Measurements from ENCODE around the gene SAFB2. TPM values are rescaled to one million over a fixed set of nuclear protein-coding genes. Genes with fewer than 3 reads are reported as not detected.
"Not testable (repeated sequence)": the region's sequence is repeated elsewhere in the genome, so short reads cannot be mapped to it uniquely, and the experiment has no call there.

SAFB2 gene
- total and polyA plus RNA-seq, 8 donors: 35.0 to 112 (median 44.2) TPM

DNA sequence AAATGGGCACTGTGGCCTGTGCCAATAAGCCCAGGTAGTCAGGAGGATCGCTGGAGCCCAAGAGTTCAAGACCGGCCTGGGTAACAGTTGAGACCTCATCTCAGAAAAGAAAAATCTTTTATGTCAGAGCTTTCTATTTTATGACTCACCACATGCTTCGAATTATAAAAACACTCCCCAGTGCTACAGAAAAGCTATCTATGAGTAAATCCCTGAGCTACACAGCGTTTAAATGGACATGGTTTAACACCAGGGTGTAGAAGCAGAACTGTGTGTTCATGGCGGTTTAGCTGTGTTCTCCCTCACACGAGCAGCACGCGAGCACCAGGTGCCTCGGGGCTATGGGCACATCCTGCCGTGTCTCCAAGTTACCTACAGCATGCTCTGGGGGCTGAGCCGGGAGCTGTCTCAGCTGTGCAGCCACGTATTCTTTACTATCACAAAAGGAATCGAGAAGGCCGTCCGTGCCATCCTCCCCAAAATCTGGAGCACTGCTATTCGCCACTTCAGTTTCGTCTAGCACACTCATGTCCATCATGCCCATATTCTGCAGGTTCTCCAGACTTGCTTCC lies 6.7 kb downstream of the SAFB2 start:
- 90 to 94% methylated on average over 17 of the region's 17 CpGs for WGBS, 2 donors
- H3K36me3 ChIP-seq: peaks cover 7 to 55% (median 37%) of the 10 kb centered on the region in 3 donors
- no peak overlapping the region for H3K4me3 ChIP-seq
- H3K4me1 ChIP-seq: peaks cover 10 to 16% (median 12%) of the 10 kb centered on the region in 3 donors
- no peaks in the 10 kb centered on the region for H3K9me3 ChIP-seq
- DNase-seq (no peak), ATAC-seq (no peak), FAIRE-seq (no peak)
- no peak overlapping the region for H3K27ac ChIP-seq
- no peaks in the 10 kb centered on the region for H3K27me3 ChIP-seq
- TF ChIP-seq, protein P1, sequence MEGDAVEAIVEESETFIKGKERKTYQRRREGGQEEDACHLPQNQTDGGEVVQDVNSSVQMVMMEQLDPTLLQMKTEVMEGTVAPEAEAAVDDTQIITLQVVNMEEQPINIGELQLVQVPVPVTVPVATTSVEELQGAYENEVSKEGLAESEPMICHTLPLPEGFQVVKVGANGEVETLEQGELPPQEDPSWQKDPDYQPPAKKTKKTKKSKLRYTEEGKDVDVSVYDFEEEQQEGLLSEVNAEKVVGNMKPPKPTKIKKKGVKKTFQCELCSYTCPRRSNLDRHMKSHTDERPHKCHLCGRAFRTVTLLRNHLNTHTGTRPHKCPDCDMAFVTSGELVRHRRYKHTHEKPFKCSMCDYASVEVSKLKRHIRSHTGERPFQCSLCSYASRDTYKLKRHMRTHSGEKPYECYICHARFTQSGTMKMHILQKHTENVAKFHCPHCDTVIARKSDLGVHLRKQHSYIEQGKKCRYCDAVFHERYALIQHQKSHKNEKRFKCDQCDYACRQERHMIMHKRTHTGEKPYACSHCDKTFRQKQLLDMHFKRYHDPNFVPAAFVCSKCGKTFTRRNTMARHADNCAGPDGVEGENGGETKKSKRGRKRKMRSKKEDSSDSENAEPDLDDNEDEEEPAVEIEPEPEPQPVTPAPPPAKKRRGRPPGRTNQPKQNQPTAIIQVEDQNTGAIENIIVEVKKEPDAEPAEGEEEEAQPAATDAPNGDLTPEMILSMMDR (IDR thresholded peaks at IDR 0.05): no peak
- intact Hi-C loops (cut with DNase I): no loop called here

DNA sequence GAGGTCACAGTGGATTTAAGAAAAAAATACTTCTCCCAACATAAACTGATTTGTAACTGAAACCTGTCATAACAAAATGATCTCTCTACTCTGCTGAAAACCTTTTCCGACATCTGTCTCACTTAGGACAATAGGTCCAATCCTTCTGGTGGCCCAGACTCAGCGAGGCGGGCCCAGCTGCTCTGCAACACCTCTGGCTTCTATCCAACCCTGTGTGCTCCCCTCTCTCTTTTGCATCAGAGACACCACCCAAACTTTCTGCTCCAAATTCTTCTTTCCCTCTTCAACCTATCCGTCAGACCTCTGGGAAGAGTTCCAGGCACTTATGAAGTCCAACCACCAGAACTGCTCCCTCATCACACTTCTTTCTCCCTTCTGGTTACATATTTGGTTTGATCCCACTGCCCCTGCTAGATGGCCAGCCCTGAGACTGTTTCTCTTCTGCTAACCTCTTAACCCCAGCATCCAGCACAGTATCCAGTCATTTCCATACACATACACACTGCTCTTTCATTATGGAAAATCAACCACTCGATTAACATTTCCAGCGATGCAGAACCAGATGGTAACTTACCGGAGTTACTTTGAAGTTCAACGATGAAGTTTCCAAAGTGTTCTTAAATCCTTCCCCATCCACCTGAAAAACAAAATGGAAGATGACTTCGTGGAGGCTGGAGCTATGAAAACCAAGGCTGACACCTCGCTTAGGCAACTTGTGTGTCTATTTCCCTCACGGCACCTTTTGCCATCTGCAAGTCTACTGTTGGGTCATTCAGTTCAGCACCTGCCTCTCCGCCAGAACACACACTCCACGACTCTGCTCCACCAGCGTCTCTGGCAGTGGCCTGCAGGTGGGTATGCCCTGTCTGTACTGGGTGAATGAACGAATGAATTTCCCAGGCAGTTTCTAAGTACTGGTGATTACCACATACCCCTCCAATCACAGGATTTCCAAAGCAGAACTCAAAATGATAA lies 9.4 kb downstream of the SAFB2 start:
- WGBS, 2 donors: 91 to 92% methylated on average over 15 of the region's 15 CpGs
- DNase-seq: no peak
- ATAC-seq: no peak
- TF ChIP-seq, protein P1 (IDR thresholded peaks at IDR 0.05): no peak
- Histone ChIP-seq H3K9me3 (no peaks in the 10 kb centered on the region), H3K36me3 (peaks cover 11 to 74% (median 53%) of the 10 kb centered on the region in 3 donors), H3K27me3 (no peaks in the 10 kb centered on the region), H3K27ac (no peak overlapping the region), H3K4me1 (no peaks in the 10 kb centered on the region), H3K4me3 (no peak overlapping the region)
- FAIRE-seq: no peak
- intact Hi-C loops (cut with DNase I): no loop called here

DNA sequence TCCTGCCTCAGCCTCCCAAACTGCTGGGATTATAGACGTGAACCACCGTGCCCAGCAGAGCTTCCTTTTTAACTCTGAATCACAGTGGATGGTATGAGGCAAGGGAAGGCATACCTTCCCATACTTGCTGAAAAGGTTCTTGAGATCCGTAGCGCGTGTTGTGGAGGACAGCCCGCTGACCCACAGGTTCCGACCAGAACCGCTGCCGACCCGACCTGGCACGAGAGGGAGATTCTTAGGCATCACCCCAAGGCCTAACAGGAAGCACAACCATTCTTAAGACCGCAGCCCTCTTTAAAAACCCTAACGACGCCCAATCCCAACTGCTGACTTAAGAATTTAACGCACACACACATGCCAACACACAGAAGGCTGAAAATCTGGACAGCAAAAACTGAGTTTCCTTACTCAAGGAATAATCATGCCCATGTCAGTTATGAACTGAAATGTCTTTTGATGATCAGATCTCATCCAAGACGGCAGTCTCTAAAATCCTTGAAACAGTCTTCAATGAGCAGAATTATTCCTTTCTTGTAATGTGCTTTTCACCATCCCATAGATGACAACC lies 12.6 kb downstream of the SAFB2 start:
- Histone ChIP-seq H3K27ac (no peak overlapping the region), H3K4me1 (no peaks in the 10 kb centered on the region), H3K36me3 (peaks cover 11 to 87% (median 63%) of the 10 kb centered on the region in 3 donors), H3K27me3 (no peaks in the 10 kb centered on the region), H3K4me3 (no peak overlapping the region), H3K9me3 (no peaks in the 10 kb centered on the region)
- TF ChIP-seq, protein P1 (IDR thresholded peaks at IDR 0.05): no peak
- ATAC-seq (no peak), DNase-seq (no peak), FAIRE-seq (no peak)
- intact Hi-C loops (cut with DNase I): no loop called here
- 93 to 95% methylated on average over 16 of the region's 16 CpGs for WGBS, 2 donors

DNA sequence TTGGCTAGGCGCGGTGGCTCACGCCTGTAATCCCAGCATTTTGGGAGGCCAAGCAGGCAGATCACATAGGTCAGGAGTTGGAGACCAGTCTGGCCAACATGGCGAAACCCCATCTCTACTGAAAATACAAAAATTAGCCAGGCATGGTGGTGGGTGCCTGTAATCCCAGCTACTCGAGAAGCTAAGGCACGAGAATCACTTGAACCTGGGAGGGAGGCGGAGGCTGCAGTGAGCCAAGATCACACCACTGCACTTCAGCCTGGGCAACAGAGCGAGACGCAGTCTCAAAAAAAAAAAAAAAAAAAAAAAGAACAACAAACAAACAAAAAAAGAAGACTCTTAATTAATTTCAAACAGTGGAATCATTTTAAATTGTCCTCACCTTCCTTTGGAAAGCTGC lies 13.8 kb downstream of the SAFB2 start:
- intact Hi-C loops (cut with DNase I); H3K9me3 ChIP-seq; H3K4me1 ChIP-seq; DNase-seq; FAIRE-seq; ATAC-seq; H3K4me3 ChIP-seq; H3K27me3 ChIP-seq: not testable (repeated sequence)
- peak overlapping the region in 1 of 4 donors; percentile 23 for H3K27ac ChIP-seq
- H3K36me3 ChIP-seq: peaks cover 8 to 87% (median 61%) of the 10 kb centered on the region in 3 donors
- 90 to 91% methylated on average over 9 of the region's 9 CpGs for WGBS, 2 donors

DNA sequence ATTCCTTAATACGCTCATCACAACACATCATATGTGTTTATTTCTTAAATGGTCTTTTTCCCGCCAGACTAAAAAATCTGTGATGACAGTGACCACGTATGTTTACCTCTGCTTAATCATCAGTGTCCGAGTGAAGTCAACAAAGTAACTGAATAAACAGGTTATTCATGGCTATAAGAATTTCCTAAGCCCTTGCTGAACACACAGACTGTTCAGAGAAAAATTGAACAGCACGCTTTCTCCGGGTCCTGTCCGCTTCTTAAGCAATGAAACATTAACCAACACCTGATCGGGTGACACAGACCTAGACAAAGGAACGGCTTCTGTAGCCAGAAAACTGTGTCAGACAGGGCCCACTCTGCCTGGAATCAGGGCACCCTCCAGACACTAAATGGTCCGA lies 14.3 kb downstream of the SAFB2 start:
- H3K36me3 ChIP-seq: peaks cover 7 to 83% (median 56%) of the 10 kb centered on the region in 3 donors
- 62 to 71% methylated on average over 10 of the region's 10 CpGs for WGBS, 2 donors
- no peaks in the 10 kb centered on the region for H3K4me1 ChIP-seq
- DNase-seq (no peak), FAIRE-seq (no peak), ATAC-seq (peak in 3 of 4 donors; percentile 19 to 52 (median 49))
- H3K9me3 ChIP-seq: no peaks in the 10 kb centered on the region
- TF ChIP-seq, protein P1 (IDR thresholded peaks at IDR 0.05): no peak
- no peaks in the 10 kb centered on the region for H3K27me3 ChIP-seq
- H3K4me3 ChIP-seq: no peak overlapping the region
- intact Hi-C loops (cut with DNase I): no loop called here
- H3K27ac ChIP-seq: peak overlapping the region in 1 of 4 donors; percentile 23

All from pancreas (tissue), 10 donors.